Stimulated activated CD8-positive, alpha-beta memory T cell treated with anti-CD3 and anti-CD28 coated beads, Interleukin-12 subunit alpha, Interleukin-12 subunit beta, amount 100 ng/mL, for 24 hours (primary cell): ENCODE results near the gene SMAP2.

Experiments
- DNase-seq: peaks from one replicate; pipeline ENCODE4 v3.0.0-alpha.2; 2020; ENCODE audit errors: extremely low read depth

SMAP2 gene

DNA sequence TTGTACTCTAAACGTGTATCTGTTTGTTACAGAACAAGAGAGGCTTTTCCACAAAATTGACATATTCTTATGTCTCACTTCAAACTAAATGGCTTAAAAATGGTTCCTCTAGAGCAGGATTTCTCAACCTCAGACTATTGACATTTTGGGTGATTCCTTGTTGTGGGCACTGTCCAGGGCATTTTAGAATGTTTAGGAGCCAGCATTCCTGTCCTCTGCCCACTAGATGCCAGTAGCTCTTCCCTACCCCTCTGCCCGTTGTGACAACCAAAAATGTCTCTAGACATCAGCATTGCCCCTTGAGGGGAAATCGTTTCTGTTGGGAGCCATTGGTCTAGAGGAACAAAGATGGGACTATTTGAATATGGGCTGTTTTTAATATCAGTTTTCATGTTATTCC, 17.3 kb downstream of the SMAP2 start:
- DNase-seq = no peak

DNA sequence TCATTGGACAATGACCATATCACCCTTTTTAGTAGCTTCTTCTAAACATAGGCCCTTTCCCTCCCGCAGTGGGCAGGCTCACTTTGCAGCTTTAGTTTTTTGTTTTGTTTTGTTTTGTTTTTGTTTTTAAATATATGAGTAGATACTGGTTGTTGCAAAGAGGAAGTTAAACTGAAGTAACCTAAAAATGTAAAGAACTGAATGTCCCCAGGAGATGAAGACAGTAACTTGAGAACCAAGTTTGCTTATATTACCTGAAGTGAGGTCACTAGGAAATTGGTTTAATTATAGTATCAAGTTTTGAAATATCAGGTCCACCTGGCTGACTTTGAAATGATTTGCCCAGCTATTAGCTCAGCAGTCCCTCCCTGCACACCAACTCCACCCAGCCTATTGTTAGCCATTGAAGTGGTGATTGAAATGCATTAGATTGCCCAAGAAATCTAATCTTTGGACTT, 18.2 kb downstream of the SMAP2 start:
- DNase-seq = no peak

DNA sequence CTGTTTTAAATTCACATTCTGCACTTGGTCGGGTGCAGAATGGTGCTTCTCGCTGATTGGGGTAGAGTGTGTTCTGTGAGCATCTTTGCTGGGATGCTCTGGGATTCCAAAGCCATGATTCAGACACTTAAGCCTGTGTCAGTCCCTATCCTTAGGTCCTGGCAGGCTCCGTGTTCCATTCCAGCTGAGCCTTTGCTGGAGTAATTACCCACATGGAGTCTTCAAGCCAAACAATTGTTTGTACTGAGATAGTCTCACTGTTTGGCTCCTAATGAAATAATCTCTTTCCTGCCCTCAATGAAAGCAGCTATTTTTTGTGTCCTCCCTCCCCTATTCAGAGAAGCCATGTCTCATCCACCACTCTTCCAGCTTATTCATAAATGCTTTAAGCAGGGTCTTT, 18.7 kb downstream of the SMAP2 start:
- no peak for DNase-seq

DNA sequence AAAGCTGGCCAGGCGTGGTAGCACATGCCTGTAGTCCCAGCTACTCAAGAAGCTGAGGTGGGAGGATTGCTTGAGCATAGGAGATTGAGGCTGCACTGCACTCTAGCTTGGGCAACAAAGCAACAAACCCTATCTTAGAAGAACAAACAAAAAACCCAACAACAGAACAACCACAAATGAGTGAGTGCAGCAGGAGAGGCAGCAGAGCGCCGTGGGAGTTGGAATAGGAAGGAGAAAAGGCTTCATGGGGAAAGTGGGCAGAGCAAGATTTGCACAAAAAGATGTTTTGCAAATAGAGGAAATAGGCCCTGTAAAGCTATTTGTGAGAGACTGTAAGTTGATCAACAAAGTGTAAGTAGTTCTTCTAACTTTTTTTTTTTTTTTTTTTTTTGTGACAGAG, 19.6 kb downstream of the SMAP2 start:
- no peak for DNase-seq

DNA sequence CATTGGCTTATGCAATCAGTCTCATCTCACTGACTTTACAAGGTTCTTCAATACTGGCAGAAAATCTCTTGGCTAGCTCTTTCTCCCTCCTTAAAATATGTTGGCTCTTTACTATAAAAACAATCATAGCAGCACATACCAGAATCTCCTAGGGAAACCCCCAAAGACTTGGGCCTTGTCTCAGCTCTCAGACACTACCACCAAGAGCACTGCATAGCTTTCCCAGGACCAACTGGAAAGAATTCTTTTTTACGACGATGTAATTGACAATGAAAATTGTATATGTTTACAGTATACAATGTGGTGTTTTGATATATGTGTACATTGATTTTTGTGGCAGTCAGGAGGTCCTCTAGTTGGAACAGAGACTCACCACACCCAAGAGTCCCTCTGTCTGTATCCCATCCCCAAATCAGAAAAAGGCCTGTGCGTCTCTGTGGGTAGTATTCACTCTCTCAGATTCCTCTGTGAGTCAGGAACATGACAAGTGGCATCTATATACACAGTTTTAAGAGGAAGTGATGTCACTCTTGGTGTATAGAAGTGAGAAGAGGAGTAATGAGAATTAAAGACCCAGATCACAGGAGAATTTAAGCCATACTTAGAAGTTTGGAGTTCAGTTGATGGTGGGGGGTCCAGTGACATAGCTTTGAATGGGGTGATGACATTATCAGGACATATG, 21.1 kb downstream of the SMAP2 start:
- DNase-seq = no peak

DNA sequence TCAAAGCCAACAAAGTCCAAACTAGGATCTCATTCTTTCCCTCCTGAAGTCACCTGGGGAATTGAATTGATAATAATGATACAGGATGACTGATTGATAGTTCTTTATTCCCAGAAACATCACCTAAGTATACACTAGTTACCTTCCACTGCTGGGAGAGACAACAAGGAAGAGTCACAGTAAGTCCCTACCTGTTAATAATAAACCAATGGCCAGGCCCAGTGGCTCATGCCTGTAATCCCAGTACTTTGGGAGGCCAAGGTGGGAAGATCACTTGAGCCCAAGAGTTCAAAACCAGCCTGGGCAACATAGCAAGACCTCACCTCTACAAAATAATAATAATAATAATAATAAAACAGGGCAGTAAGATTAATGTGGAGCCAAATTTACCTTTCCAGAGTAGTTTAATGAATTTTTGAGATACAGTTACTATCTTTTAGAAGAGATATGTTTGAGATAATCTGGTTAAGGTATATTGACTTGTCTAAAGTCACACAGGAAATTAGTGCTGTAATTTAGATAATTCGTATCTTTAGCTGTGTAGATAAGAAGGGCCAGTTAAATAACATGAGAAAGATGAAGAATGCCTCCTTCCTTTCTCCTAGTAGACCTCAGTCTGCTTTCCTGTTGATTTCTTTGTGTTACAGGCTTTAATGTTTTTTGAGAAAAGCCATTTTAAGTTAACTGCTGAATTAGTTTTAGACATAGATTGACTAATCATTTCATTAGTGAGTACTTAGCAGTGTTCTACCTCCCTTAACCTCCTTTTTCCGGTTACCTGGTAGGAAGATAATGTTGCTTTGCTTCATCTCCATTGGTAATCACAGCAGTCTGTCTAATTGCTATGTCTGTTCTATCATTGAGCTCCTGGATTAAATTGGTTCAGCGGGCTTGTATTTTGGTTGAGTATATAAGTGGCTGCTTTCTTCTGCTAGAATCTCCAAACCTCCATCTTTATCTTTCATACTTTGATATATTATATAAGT, 22.0 kb downstream of the SMAP2 start:
- DNase-seq = no peak

DNA sequence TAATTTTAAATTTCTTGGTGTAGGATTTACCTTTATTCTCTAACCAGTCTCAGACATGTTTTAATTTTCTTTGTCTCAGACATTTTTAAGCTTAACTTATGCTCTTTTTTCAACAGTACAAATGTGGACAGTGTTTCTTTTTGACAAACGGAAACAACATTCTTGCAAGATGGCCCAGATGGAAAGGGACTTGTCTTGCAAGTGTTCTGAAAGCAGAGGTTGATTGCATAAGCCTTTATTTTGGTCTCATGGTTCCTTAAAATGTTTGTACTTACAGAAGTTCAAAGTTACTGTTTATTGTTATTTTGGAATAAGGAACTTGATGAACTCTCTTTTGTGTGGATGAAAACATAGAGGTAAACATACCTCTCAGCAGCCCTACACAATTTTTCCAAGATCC, 22.9 kb downstream of the SMAP2 start:
- DNase-seq = no peak

DNA sequence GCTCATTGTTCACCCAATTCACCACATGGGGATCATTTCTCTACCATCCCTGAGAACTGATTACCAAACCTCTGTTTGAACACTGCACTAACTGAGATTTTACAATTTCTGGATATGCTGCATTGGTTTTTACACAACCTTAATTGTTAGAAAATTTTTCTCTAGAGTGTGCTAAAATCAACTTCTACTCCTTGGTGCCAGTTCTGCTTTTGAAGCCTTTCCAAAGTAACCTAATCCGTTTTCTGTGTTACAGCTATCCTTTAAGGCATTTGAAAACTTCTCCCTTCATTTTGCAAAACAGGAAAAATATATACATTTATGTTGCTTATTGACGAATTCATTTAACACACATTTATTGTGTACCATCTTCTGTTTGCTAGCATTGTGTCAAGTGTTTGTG, 23.7 kb downstream of the SMAP2 start:
- no peak for DNase-seq

DNA sequence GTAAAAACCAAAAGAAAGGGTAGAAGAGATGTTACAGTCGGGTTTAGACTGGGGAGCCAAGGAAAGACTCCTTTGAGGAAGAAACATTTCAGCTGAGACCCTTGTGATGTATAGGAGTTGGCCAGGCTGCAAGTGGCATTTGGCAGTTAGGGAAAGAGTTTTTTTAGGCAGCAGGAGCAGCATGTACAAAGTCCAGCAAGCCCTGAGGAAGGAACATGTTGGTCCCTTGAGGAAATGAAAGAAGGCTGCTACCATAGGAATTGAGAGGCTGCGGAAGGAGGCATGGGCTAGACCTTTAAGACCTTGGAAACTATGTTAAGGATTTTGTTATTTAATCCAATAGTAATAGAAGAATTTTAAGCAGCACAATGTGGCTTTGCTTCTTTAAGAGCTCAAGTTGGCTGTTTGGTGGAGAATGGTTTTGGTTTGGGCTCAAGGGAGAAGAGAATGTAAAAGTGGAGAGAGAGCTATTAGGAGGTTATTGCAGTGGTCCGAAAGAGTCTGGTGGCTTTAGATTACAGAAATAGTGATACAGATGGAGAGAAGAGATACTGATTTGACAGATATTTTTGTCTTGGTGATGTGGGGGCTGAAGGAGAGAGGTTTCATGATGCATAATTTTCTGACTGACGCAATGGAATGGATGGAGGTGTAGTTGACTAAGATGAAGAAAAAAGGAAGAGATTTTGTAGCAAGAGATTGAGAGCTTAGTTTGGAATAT, 26.6 kb downstream of the SMAP2 start:
- no peak for DNase-seq

- no peak for DNase-seq
These were observed 28.1 kb downstream of the SMAP2 start for GRCh38 chr1:40401473-40402201.

DNA sequence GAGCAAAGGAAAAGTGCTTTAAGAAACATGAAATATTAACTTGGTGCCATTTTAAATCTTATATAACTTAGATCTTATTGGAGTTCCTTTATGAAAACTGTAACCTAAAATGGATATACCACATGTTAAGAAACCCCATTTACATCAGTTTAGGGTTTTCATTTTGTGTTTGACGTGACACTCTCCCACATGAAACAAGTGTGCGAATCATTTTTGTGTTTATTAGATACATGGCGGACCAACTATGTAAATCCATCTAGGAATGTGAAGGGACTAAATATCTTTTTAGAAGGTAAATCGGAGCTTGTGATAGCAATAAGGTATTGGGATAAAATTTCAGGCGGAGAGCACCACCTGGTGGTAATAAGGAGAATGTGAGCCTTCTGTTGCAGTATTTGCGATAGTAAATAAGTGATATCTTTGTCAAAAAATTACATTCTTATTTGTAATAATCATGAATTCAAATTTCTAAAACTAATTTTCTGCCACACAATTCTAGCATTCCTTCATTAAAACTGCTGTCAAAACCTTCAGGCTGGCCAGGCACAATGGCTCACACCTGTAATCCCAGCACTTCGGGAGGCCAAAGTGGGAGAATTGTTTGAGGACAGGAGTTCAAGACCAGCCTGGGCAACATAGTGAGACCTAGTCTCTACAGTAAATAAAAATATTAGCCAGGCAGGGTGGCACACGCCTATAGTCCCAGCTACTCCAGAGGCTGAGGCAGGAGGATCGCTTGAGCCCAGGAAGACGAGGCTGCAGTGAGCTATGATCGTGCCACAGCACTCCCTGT, 31.3 kb downstream of the SMAP2 start:
- DNase-seq = no peak

DNA sequence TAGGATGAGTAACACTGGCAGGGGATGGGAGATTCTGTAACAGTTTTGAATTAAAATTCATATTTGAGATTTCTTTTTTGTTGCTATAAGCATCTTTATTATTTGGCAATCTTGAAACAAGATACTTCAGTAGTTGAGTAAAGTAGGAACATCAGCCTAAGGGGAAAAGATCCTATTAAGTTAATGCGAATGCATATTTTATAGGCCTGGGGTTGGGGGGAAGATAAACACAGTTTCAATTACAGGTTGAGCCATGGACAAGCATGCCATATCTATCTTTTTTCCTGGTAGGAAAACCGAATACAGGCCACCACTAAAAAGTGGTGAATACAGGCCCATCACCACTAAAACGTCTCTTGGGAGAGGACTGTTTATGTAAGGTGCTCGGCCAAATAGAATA, 32.3 kb downstream of the SMAP2 start:
- no peak for DNase-seq

DNA sequence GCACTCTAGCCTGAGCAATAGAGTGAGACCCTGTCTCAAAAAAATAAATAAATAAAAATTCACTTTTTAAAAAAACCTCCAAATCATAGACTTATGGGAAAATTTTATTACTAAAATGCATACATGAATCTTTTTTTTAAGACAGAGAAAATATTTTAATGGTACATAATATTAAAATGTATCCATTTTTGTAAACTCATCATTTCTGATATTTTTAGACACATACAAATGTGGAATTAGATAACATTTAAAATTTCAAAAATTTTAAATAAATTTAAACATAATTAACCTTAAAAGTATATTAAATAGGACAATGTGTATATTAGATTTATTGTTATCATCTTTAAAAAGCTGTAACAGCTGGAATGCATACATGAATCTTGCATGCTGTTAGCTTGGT, 33.9 kb downstream of the SMAP2 start:
- DNase-seq = no peak

- DNase-seq = no peak
These were observed 35.9 kb downstream of the SMAP2 start for GRCh38 chr1:40409467-40409866.

DNA sequence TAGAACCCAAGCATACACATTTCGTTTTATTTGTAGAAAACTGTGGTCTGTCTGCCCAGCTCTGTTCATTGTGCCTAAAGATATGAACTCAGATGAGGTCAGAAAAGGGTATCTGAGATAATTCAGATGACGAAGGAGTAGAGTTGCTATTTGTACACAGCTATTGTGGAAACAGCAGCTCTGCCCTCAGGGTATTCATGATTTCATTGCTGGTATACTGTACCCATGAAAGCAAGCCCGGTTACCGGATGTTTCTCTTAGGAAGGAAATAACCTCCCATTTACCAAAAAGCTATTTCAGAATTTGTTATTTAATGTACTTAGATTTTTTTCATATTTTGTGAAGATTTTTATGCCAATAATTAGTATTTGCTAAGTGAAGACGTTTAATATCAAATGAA, 37.8 kb downstream of the SMAP2 start:
- no peak for DNase-seq

DNA sequence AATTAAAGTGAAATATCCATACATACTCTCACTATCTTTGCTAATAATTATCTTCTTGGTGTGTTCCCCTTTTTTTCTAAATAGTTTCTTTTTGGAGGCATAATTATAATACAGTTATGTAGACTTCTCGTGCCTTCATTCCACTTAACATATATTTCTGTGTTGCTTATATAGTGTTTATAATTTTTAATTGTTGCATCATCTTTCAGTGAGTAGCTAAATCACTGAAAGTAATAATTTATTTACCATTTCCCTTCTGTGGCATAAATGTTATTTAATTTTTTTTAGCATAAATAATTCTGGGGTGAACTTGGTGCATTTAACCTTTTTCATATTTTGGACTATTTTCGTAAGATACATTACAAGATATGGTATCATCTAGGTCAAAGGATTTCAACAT, 38.3 kb downstream of the SMAP2 start:
- DNase-seq = no peak

- DNase-seq = no peak
These were observed 40.2 kb downstream of the SMAP2 start for GRCh38 chr1:40413527-40414252.

DNA sequence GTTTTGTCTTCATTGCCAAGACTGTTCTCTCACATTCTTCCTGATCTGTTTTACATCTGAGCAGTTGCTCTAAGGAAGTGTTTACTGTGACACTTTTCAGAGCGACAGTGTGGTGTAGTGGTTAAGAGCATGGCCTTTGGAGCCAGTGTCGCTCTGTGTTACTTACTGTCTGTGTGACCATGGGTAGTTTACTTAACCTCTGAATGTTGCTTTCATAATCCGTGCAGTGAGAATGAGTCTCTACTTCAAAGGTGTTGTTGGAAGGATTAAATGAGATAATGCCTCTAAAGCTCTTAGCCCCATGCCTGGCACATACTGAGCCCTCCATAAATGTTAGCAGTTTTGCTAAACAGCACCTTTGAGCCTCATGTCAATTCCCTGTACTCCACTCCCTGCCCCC, 40.8 kb downstream of the SMAP2 start:
- DNase-seq = no peak

- no peak for DNase-seq
These were observed 43.2 kb downstream of the SMAP2 start for GRCh38 chr1:40416709-40417108.
